GM18907 (cell line): ENCODE measurements around the gene KCTD16.

ENCODE experiments used
- ATAC-seq: cut with Tn5 transposase; IDR thresholded peaks from one replicate; pipeline ENCODE4 v1.9.1; 2021; ENCODE audit warnings: mild to moderate bottlenecking, moderate library complexity; ENCODE audit not compliant: unreplicated experiment

KCTD16 gene

GRCh38 chr5:144393641-144394435 is 223.2 kb downstream of the KCTD16 start:
- ATAC-seq = no peak

GRCh38 chr5:144395704-144396103 is 225.0 kb downstream of the KCTD16 start:
- peak; percentile 55 for ATAC-seq

- no peak for ATAC-seq
These were observed 232.4 kb downstream of the KCTD16 start for GRCh38 chr5:144403058-144403457.

GRCh38 chr5:144403817-144404420 is 233.2 kb downstream of the KCTD16 start:
- ATAC-seq = no peak

- ATAC-seq = no peak
These were observed 234.0 kb downstream of the KCTD16 start for GRCh38 chr5:144404672-144405071.

- ATAC-seq = no peak
These were observed 235.3 kb downstream of the KCTD16 start for GRCh38 chr5:144405991-144406390.

GRCh38 chr5:144406442-144406841 is 235.8 kb downstream of the KCTD16 start:
- ATAC-seq = no peak

- ATAC-seq = no peak
These were observed 243.7 kb downstream of the KCTD16 start for GRCh38 chr5:144414202-144415029.

GRCh38 chr5:144416196-144416595 is 245.5 kb downstream of the KCTD16 start:
- ATAC-seq = no peak

- ATAC-seq = no peak
These were observed 248.0 kb downstream of the KCTD16 start for GRCh38 chr5:144418719-144419118.

GRCh38 chr5:144421411-144421810 is 250.7 kb downstream of the KCTD16 start:
- no peak for ATAC-seq

GRCh38 chr5:144422018-144422727 is 251.5 kb downstream of the KCTD16 start:
- no peak for ATAC-seq

- ATAC-seq = no peak
These were observed 257.2 kb downstream of the KCTD16 start for GRCh38 chr5:144427866-144428265.

- no peak for ATAC-seq
These were observed 257.7 kb downstream of the KCTD16 start for GRCh38 chr5:144428326-144428725.

GRCh38 chr5:144429405-144429804 is 258.7 kb downstream of the KCTD16 start:
- ATAC-seq = no peak

GRCh38 chr5:144429905-144430304 is 259.2 kb downstream of the KCTD16 start:
- no peak for ATAC-seq

GRCh38 chr5:144433140-144433822 is 262.6 kb downstream of the KCTD16 start:
- no peak for ATAC-seq

GRCh38 chr5:144433893-144434292 is 263.2 kb downstream of the KCTD16 start:
- no peak for ATAC-seq

- ATAC-seq = no peak
These were observed 265.3 kb downstream of the KCTD16 start for GRCh38 chr5:144436007-144436406.

- no peak for ATAC-seq
These were observed 267.6 kb downstream of the KCTD16 start for GRCh38 chr5:144438237-144438636.
